Astrocyte (in vitro differentiated cells and primary cell): Measurements from ENCODE around the gene SHISA9. TPM values are rescaled to one million over a fixed set of nuclear protein-coding genes. Genes with fewer than 3 reads are reported as not detected.

Source experiments
- DNase-seq: peaks from one replicate; pipeline ENCODE4 v3.0.0-alpha.2; 2010; ENCODE audit warnings: low read depth
- FAIRE-seq: peaks from 2 replicates; lab custom pipeline; 2011; peaks lifted over from hg19 to GRCh38; lab: Jason Lieb, UNC
- H2AFZ ChIP-seq: 2 replicates; pipeline ENCODE4 v1.6.0; 2012; ENCODE audit warnings: low read depth, low read length, inconsistent platforms
- H3K27ac ChIP-seq: 2 replicates; pipeline ENCODE4 v1.5.1; 2011; ENCODE audit warnings: low read depth, low read length, inconsistent platforms
- H3K27me3 ChIP-seq: 2 replicates; pipeline ENCODE4 v1.6.0; 2011; ENCODE audit warnings: low read length, inconsistent platforms; ENCODE audit not compliant: insufficient read depth
- H3K36me3 ChIP-seq: 2 replicates; pipeline ENCODE4 v1.5.1; 2011; ENCODE audit warnings: low read length, inconsistent platforms; ENCODE audit not compliant: insufficient read depth
- H3K4me1 ChIP-seq: 2 replicates; pipeline ENCODE4 v1.5.1; 2011; ENCODE audit warnings: low read length, inconsistent platforms; ENCODE audit not compliant: insufficient read depth
- H3K4me2 ChIP-seq: 2 replicates; pipeline ENCODE4 v1.6.0; 2012; ENCODE audit warnings: low read length, inconsistent platforms
- H3K4me3 ChIP-seq: 2 replicates; pipeline ENCODE4 v1.5.1; 2011; ENCODE audit warnings: low read depth, mild to moderate bottlenecking, low read length, inconsistent platforms; ENCODE audit not compliant: insufficient read depth
- H3K79me2 ChIP-seq: 2 replicates; pipeline ENCODE4 v1.6.0; 2012; ENCODE audit warnings: mild to moderate bottlenecking, low read length, inconsistent platforms; ENCODE audit not compliant: insufficient read depth
- H3K9ac ChIP-seq: 2 replicates; pipeline ENCODE4 v1.6.0; 2012; ENCODE audit warnings: mild to moderate bottlenecking, low read length, inconsistent platforms
- H3K9me3 ChIP-seq: 2 replicates; pipeline ENCODE4 v1.5.1; 2012; ENCODE audit warnings: low read depth, mild to moderate bottlenecking, low read length, inconsistent platforms; ENCODE audit not compliant: insufficient read depth
- H4K20me1 ChIP-seq: 2 replicates; pipeline ENCODE4 v1.6.0; 2012; ENCODE audit warnings: low read length, inconsistent platforms; ENCODE audit not compliant: insufficient read depth
- H3K27ac Mint-ChIP-seq: one replicate; pipeline ENCODE4 v1.8.0; 2021; ENCODE audit warnings: mild to moderate bottlenecking, mixed read lengths; ENCODE audit not compliant: unreplicated experiment
- H3K27me3 Mint-ChIP-seq: one replicate; pipeline ENCODE4 v1.8.0; 2021; ENCODE audit warnings: low read depth, mixed read lengths; ENCODE audit not compliant: unreplicated experiment
- H3K36me3 Mint-ChIP-seq: one replicate; pipeline ENCODE4 v1.8.0; 2021; ENCODE audit warnings: low read depth, mixed read lengths; ENCODE audit not compliant: unreplicated experiment
- H3K4me1 Mint-ChIP-seq: one replicate; pipeline ENCODE4 v1.8.0; 2021; ENCODE audit warnings: low read depth, mixed read lengths; ENCODE audit not compliant: unreplicated experiment
- H3K4me3 Mint-ChIP-seq: one replicate; pipeline ENCODE4 v1.8.0; 2021; ENCODE audit warnings: mild to moderate bottlenecking, moderate library complexity, mixed read lengths; ENCODE audit not compliant: unreplicated experiment
- H3K9me3 Mint-ChIP-seq: one replicate; pipeline ENCODE4 v1.8.0; 2021; ENCODE audit warnings: mild to moderate bottlenecking, mixed read lengths; ENCODE audit not compliant: unreplicated experiment
- EZH2 ChIP-seq: IDR thresholded peaks from 2 replicates; pipeline ENCODE4 v1.6.1; 2012; ENCODE audit warnings: mild to moderate bottlenecking, low read length, inconsistent platforms; ENCODE audit not compliant: insufficient read depth
- total RNA-seq: library from RNA; stranded (reverse); gene quantifications from 2 replicates; pipeline ENCODE4 v1.2.1, GENCODE V29; 2021
- TF ChIP-seq, protein P1 (sequence below): IDR thresholded peaks from 2 replicates; pipeline ENCODE4 v1.5.1; 2011; ENCODE audit warnings: low read depth, mild to moderate bottlenecking, inconsistent platforms, low read length, moderate library complexity; ENCODE audit not compliant: insufficient read depth

Gene SHISA9
- total RNA-seq, 1 donor from 2014 or later, result 73.0 TPM

DNA sequence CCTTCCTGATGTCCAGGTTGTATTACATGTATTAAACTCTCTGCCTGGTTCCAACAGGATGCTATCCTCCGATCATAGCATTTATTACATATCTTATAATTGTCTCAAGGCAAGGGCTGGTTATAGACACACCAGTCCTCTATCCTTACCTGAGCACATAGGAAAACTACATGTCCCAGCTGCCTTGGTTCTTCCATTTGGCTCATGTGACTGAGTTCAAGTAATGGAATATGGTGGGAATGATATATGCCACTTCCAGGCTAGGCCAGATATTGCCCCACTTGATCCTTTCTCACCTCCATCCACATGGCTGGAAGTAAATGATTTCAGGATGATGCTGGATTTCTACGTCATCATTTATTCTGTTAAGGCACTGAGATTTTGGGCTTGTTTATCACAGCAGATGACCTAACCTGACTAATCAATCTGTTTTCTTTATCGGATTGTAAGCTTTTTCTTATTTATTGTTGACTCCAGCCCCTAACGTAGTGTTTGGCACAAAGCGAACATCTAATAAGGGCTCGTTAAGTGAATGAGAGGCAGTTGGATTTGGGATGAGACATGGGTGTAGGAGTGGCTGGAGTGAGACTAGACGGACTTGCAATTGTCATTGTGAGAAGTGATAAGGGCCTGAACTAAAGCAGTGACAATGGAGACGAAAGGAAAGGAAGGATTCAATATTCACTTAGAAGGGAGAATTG lies 8.2 kb upstream of the SHISA9 start:
- FAIRE-seq (no peak), DNase-seq (no peak)
- Mint-ChIP-seq H3K4me3 (no peak overlapping the region), H3K4me1 (peaks cover 1% of the 10 kb centered on the region), H3K9me3 (no peaks in the 10 kb centered on the region), H3K36me3 (no peaks in the 10 kb centered on the region), H3K27me3 (peaks cover 8% of the 10 kb centered on the region), H3K27ac (no peak overlapping the region)
- Histone ChIP-seq H3K4me2 (no peak overlapping the region), H4K20me1 (no peaks in the 10 kb centered on the region), H2AFZ (no peak overlapping the region), H3K9me3 (no peaks in the 10 kb centered on the region), H3K4me3 (no peak overlapping the region), H3K36me3 (no peaks in the 10 kb centered on the region), H3K79me2 (no peaks in the 10 kb centered on the region), H3K27ac (no peak overlapping the region), H3K27me3 (peaks cover 1% of the 10 kb centered on the region), H3K4me1 (no peaks in the 10 kb centered on the region), H3K9ac (no peak overlapping the region)
- TF ChIP-seq EZH2, result no peak
- TF ChIP-seq, protein P1, sequence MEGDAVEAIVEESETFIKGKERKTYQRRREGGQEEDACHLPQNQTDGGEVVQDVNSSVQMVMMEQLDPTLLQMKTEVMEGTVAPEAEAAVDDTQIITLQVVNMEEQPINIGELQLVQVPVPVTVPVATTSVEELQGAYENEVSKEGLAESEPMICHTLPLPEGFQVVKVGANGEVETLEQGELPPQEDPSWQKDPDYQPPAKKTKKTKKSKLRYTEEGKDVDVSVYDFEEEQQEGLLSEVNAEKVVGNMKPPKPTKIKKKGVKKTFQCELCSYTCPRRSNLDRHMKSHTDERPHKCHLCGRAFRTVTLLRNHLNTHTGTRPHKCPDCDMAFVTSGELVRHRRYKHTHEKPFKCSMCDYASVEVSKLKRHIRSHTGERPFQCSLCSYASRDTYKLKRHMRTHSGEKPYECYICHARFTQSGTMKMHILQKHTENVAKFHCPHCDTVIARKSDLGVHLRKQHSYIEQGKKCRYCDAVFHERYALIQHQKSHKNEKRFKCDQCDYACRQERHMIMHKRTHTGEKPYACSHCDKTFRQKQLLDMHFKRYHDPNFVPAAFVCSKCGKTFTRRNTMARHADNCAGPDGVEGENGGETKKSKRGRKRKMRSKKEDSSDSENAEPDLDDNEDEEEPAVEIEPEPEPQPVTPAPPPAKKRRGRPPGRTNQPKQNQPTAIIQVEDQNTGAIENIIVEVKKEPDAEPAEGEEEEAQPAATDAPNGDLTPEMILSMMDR, result no peak

DNA sequence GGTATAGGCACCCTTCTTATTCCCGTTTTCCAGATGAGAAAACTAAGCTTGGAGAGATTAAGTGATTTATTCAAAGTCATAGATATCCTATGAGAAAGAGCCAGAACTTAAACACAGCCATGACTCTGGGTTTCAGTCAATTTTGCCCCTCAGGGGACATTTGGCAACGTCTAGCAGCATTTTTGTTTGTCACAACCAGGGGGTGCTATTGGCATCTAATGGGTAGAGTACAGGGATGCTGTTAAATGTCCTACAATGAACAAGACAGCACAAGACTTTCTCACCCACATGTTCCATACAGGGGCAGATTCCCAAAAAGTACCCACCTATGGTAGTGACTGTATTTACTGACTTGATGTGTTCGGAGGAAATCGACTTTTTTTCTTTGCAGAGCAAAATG lies 4.8 kb upstream of the SHISA9 start:
- Histone ChIP-seq H3K4me1 (no peaks in the 10 kb centered on the region), H3K36me3 (no peaks in the 10 kb centered on the region), H3K9ac (no peak overlapping the region), H3K27me3 (peaks cover 18% of the 10 kb centered on the region), H3K79me2 (no peaks in the 10 kb centered on the region), H4K20me1 (no peaks in the 10 kb centered on the region), H3K4me3 (no peak overlapping the region), H3K27ac (no peak overlapping the region), H2AFZ (no peak overlapping the region), H3K9me3 (no peaks in the 10 kb centered on the region), H3K4me2 (no peak overlapping the region)
- peak; percentile 4 for DNase-seq
- Mint-ChIP-seq H3K36me3 (no peaks in the 10 kb centered on the region), H3K27ac (no peak overlapping the region), H3K4me1 (peaks cover 14% of the 10 kb centered on the region), H3K4me3 (no peak overlapping the region), H3K27me3 (peaks cover 8% of the 10 kb centered on the region), H3K9me3 (no peaks in the 10 kb centered on the region)
- no peak for FAIRE-seq
- TF ChIP-seq, protein P1, result peak; percentile 45
- no peak for TF ChIP-seq EZH2

DNA sequence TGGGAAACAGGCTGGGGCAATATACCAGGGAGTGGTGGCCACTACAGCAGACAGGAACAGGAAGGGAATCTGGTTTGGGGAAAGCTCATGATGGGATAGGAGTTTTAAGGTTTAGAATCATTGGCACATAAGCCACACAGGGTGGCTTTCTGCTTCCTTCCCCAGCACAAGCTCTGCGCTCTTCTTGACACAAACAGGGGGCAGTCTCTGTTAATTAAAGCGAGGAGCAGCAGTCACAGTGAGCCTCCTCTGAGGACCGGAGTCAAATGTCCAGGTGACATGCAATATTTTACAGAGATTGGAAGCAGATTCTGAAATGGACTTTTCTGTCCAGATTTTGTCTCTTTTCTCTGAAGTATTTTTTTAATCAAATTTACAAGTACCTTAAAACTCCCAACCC lies 2.8 kb upstream of the SHISA9 start:
- no peak for FAIRE-seq
- H3K9me3 Mint-ChIP-seq, result no peaks in the 10 kb centered on the region
- Histone ChIP-seq H3K9me3 (no peaks in the 10 kb centered on the region), H2AFZ (no peak overlapping the region), H3K9ac (no peak overlapping the region), H4K20me1 (no peaks in the 10 kb centered on the region), H3K4me1 (peaks cover 4% of the 10 kb centered on the region), H3K27me3 (peaks cover 34% of the 10 kb centered on the region), H3K79me2 (no peaks in the 10 kb centered on the region), H3K4me2 (no peak overlapping the region), H3K27ac (no peak overlapping the region), H3K4me3 (no peak overlapping the region), H3K36me3 (no peaks in the 10 kb centered on the region)
- H3K27ac Mint-ChIP-seq, result no peak overlapping the region
- H3K36me3 Mint-ChIP-seq, result no peaks in the 10 kb centered on the region
- no peaks in the 10 kb centered on the region for H3K27me3 Mint-ChIP-seq
- DNase-seq, result no peak
- peaks cover 14% of the 10 kb centered on the region for H3K4me1 Mint-ChIP-seq
- TF ChIP-seq EZH2, result no peak
- TF ChIP-seq, protein P1, result no peak
- H3K4me3 Mint-ChIP-seq, result no peak overlapping the region
